HUES48 (cell line): ENCODE data around the gene HAPSTR1.

Experiments used
- H3K27ac ChIP-seq: one replicate; pipeline ENCODE4 v1.7.0; 2013; ENCODE audit warnings: low read depth, low read length, inconsistent platforms
- H3K27me3 ChIP-seq: 2 replicates; pipeline ENCODE4 v1.6.1; 2013; ENCODE audit warnings: mild to moderate bottlenecking, low read length; ENCODE audit not compliant: control insufficient read depth, insufficient read depth
- H3K36me3 ChIP-seq: 2 replicates; pipeline ENCODE4 v1.6.1; 2013; ENCODE audit warnings: low read length; ENCODE audit not compliant: control insufficient read depth, insufficient read depth
- H3K4me1 ChIP-seq: 2 replicates; pipeline ENCODE4 v1.6.1; 2013; ENCODE audit warnings: mild to moderate bottlenecking, low read length; ENCODE audit not compliant: control insufficient read depth, insufficient read depth
- H3K4me3 ChIP-seq: 2 replicates; pipeline ENCODE4 v1.5.1; 2013; ENCODE audit warnings: mild to moderate bottlenecking, low read depth, low read length
- H3K9ac ChIP-seq: 2 replicates; pipeline ENCODE4 v1.6.1; 2013; ENCODE audit warnings: mild to moderate bottlenecking, low read depth, low read length, moderate library complexity
- H3K9me3 ChIP-seq: 2 replicates; pipeline ENCODE4 v1.6.1; 2013; ENCODE audit warnings: low read length; ENCODE audit not compliant: control insufficient read depth, insufficient read depth

The HAPSTR1 gene

GRCh38 chr16:9089660-9090059, 1.8 kb upstream of the HAPSTR1 start:
- Histone ChIP-seq H3K27ac (peak overlapping the region; percentile 86), H3K4me3 (peak overlapping the region; percentile 85), H3K9me3 (no peaks in the 10 kb centered on the region), H3K36me3 (peaks cover 14% of the 10 kb centered on the region), H3K9ac (peak overlapping the region; percentile 71), H3K27me3 (no peaks in the 10 kb centered on the region), H3K4me1 (peaks cover 14% of the 10 kb centered on the region)

- peak overlapping the region; percentile 85 for H3K4me3 ChIP-seq
- H3K27ac ChIP-seq, result peak overlapping the region; percentile 86
Observed at GRCh38 chr16:9090101-9090959, 1.1 kb upstream of the HAPSTR1 start.

GRCh38 chr16:9091867-9092281, 430 bp downstream of the HAPSTR1 start:
- no peaks in the 10 kb centered on the region for H3K27me3 ChIP-seq
- H3K4me1 ChIP-seq, result peaks cover 28% of the 10 kb centered on the region
- no peaks in the 10 kb centered on the region for H3K9me3 ChIP-seq
- peak overlapping the region; percentile 91 for H3K27ac ChIP-seq
- peak overlapping the region; percentile 94 for H3K9ac ChIP-seq
- H3K36me3 ChIP-seq, result peaks cover 35% of the 10 kb centered on the region
- peak overlapping the region; percentile 91 for H3K4me3 ChIP-seq

More at GRCh38 chr16:9090101-9090959, 1.1 kb upstream of the HAPSTR1 start:
- H3K9me3 ChIP-seq, result no peaks in the 10 kb centered on the region
- H3K9ac ChIP-seq, result peak overlapping the region; percentile 71
- peaks cover 21% of the 10 kb centered on the region for H3K36me3 ChIP-seq
- H3K4me1 ChIP-seq, result peaks cover 21% of the 10 kb centered on the region
- H3K27me3 ChIP-seq, result no peaks in the 10 kb centered on the region

GRCh38 chr16:9092282-9092977, 986 bp downstream of the HAPSTR1 start:
- peak overlapping the region; percentile 94 for H3K9ac ChIP-seq
- H3K36me3 ChIP-seq, result peaks cover 38% of the 10 kb centered on the region
- no peaks in the 10 kb centered on the region for H3K27me3 ChIP-seq
- H3K9me3 ChIP-seq, result no peaks in the 10 kb centered on the region
- H3K27ac ChIP-seq, result peak overlapping the region; percentile 91
- peaks cover 28% of the 10 kb centered on the region for H3K4me1 ChIP-seq
- H3K4me3 ChIP-seq, result peak overlapping the region; percentile 91

- Histone ChIP-seq H3K36me3 (peaks cover 44% of the 10 kb centered on the region), H3K4me3 (peak overlapping the region; percentile 91), H3K9ac (peak overlapping the region; percentile 94), H3K4me1 (peaks cover 28% of the 10 kb centered on the region), H3K9me3 (no peaks in the 10 kb centered on the region), H3K27ac (peak overlapping the region; percentile 91), H3K27me3 (no peaks in the 10 kb centered on the region)
Observed at GRCh38 chr16:9092978-9093344, 1.5 kb downstream of the HAPSTR1 start.

- Histone ChIP-seq H3K36me3 (peaks cover 56% of the 10 kb centered on the region), H3K9me3 (no peaks in the 10 kb centered on the region), H3K4me1 (peaks cover 28% of the 10 kb centered on the region), H3K9ac (no peak overlapping the region), H3K4me3 (peak overlapping the region; percentile 91), H3K27ac (no peak overlapping the region), H3K27me3 (no peaks in the 10 kb centered on the region)
Observed at GRCh38 chr16:9094011-9094846, 2.8 kb downstream of the HAPSTR1 start.

- H3K9me3 ChIP-seq, result no peaks in the 10 kb centered on the region
- H3K4me1 ChIP-seq, result peaks cover 22% of the 10 kb centered on the region
- H3K27ac ChIP-seq, result no peak overlapping the region
- H3K9ac ChIP-seq, result no peak overlapping the region
- H3K4me3 ChIP-seq, result peak overlapping the region; percentile 91
- no peaks in the 10 kb centered on the region for H3K27me3 ChIP-seq
- peaks cover 66% of the 10 kb centered on the region for H3K36me3 ChIP-seq
Observed at GRCh38 chr16:9095171-9095570, 3.7 kb downstream of the HAPSTR1 start.

- no peaks in the 10 kb centered on the region for H3K27me3 ChIP-seq
- H3K4me1 ChIP-seq, result peaks cover 22% of the 10 kb centered on the region
- peaks cover 69% of the 10 kb centered on the region for H3K36me3 ChIP-seq
- no peak overlapping the region for H3K9ac ChIP-seq
- H3K4me3 ChIP-seq, result peak overlapping the region; percentile 91
- no peaks in the 10 kb centered on the region for H3K9me3 ChIP-seq
- no peak overlapping the region for H3K27ac ChIP-seq
Observed at GRCh38 chr16:9095656-9096397, 4.4 kb downstream of the HAPSTR1 start.

- H3K4me3 ChIP-seq, result no peak overlapping the region
- H3K4me1 ChIP-seq, result peaks cover 22% of the 10 kb centered on the region
- no peak overlapping the region for H3K27ac ChIP-seq
- peaks cover 76% of the 10 kb centered on the region for H3K36me3 ChIP-seq
- no peak overlapping the region for H3K9ac ChIP-seq
- H3K27me3 ChIP-seq, result no peaks in the 10 kb centered on the region
- no peaks in the 10 kb centered on the region for H3K9me3 ChIP-seq
Observed at GRCh38 chr16:9096416-9096952, 5.0 kb downstream of the HAPSTR1 start.
